HepG2 (cell line): Measurements from ENCODE around the gene RBM46. TPM values are rescaled to one million over a fixed set of nuclear protein-coding genes. Genes with fewer than 3 reads are reported as not detected.

Source experiments
- ATAC-seq: fragments of 200-7000 bp; cut with Tn5 transposase; 3 replicates; pipeline ENCODE4 v1.9.1; 2020; ENCODE audit warnings: mild to moderate bottlenecking, moderate library complexity
- BruUV-seq: library from RNA; stranded (reverse); fragments of 400-500 nt; replicated peaks from 2 replicates; lab custom pipeline; 2021; lab: Mats Ljungman, UMichigan
- CTCF ChIA-PET: fragments of 300-600 bp; formaldehyde crosslinking; extraction: SDS; loops from one replicate; lab custom pipeline; 2021; ENCODE audit warnings: low total read pairs, inconsistent platforms, low intra/inter-chr PET ratio; lab: Yijun Ruan, JAX
- POLR2A ChIA-PET: fragments of 350-600 bp; sonication (Branson Sonifier 250); formaldehyde crosslinking; loops from one replicate; lab custom pipeline; 2020; ENCODE audit warnings: antibody characterized with exemption, inconsistent platforms; lab: Yijun Ruan, JAX
- DNase-seq: peaks from one replicate; pipeline ENCODE4 v3.0.0-alpha.2; 2015; ENCODE audit warnings: low spot score
- FAIRE-seq: peaks from 3 replicates; lab custom pipeline; 2011; peaks lifted over from hg19 to GRCh38; lab: Jason Lieb, UNC
- H2AFZ ChIP-seq: one replicate; pipeline ENCODE4 v1.6.1; 2011; ENCODE audit warnings: low read length, inconsistent platforms
- H3K27ac ChIP-seq: fragments of 300-600 bp; 3 replicates; pipeline ENCODE4 v1.8.0; 2011; ENCODE audit warnings: mixed run types, mild to moderate bottlenecking, mixed read lengths, low read length, inconsistent platforms; ENCODE audit not compliant: insufficient read depth; ENCODE audit errors: extremely low read length
- H3K27me3 ChIP-seq, 2 experiments: fragments of 200-600 bp in 1 of 2; 2 replicates in 1 of 2; 3 replicates in 1 of 2; pipeline versions ENCODE4 v1.6.0 to v1.8.0; 2011; ENCODE audit warnings: low read length in 2 of 2, mild to moderate bottlenecking in 2 of 2, moderate library complexity in 2 of 2, inconsistent platforms in 1 of 2; ENCODE audit not compliant: insufficient read depth in 2 of 2, control insufficient read depth in 1 of 2
- H3K36me3 ChIP-seq, 2 experiments: fragments of 200-600 bp in 1 of 2; replicated peaks in 1 of 2; 2 replicates in 1 of 2; 3 replicates in 1 of 2; pipeline versions ENCODE4 v1.5.1 to v1.8.0; 2011; ENCODE audit warnings: low read length in 2 of 2, inconsistent platforms in 1 of 2; ENCODE audit not compliant: insufficient read depth in 2 of 2, control insufficient read depth in 1 of 2
- H3K4me1 ChIP-seq: 2 replicates; pipeline ENCODE4 v1.5.1; 2012; ENCODE audit warnings: low read length, inconsistent platforms; ENCODE audit not compliant: insufficient read depth
- H3K4me2 ChIP-seq: 2 replicates; pipeline ENCODE4 v1.6.0; 2011; ENCODE audit warnings: low read depth, low read length, inconsistent platforms
- H3K4me3 ChIP-seq, 3 experiments: fragments of 200-600 bp in 1 of 3; sonication (generic), shearing (Covaris generic) in 1 of 3; replicated peaks in 1 of 3; 2 replicates each; pipeline ENCODE4 v1.5.1; 2011 to 2016; ENCODE audit warnings: low read length in 3 of 3, inconsistent platforms in 2 of 3, low read depth in 2 of 3, mild to moderate bottlenecking in 2 of 3, control low read depth in 1 of 3, mixed read lengths in 1 of 3; ENCODE audit not compliant: insufficient read depth in 1 of 3
- H3K79me2 ChIP-seq: one replicate; pipeline ENCODE4 v1.6.1; 2011; ENCODE audit warnings: low read length, inconsistent platforms; ENCODE audit not compliant: insufficient read depth
- H3K9ac ChIP-seq: 2 replicates; pipeline ENCODE4 v1.6.0; 2011; ENCODE audit warnings: mild to moderate bottlenecking, low read depth, low read length, inconsistent platforms; ENCODE audit not compliant: insufficient read depth
- H3K9me3 ChIP-seq: 2 replicates; pipeline ENCODE4 v1.5.1; 2012; ENCODE audit warnings: mild to moderate bottlenecking, low read length
- H4K20me1 ChIP-seq: 2 replicates; pipeline ENCODE4 v1.6.0; 2011; ENCODE audit warnings: inconsistent platforms, mild to moderate bottlenecking, low read length, moderate library complexity; ENCODE audit not compliant: insufficient read depth
- ESRRA ChIP-seq: sonication (generic); formaldehyde crosslinking; IDR thresholded peaks from 2 replicates; pipeline ENCODE4 v1.5.1; 2020; ENCODE audit warnings: mild to moderate bottlenecking, low read depth, missing genetic modification reagents
- ETV6 ChIP-seq: sonication (generic); formaldehyde crosslinking; conservative IDR thresholded peaks from 2 replicates; pipeline ENCODE4 v1.4.0; 2020; ENCODE audit warnings: missing genetic modification reagents
- KLF15 ChIP-seq: sonication (generic); formaldehyde crosslinking; IDR thresholded peaks from 2 replicates; pipeline ENCODE4 v1.8.1; 2023; ENCODE audit warnings: borderline replicate concordance, mild to moderate bottlenecking, inconsistent platforms, missing genetic modification reagents, mixed read lengths
- MAFF ChIP-seq: IDR thresholded peaks from 2 replicates; pipeline ENCODE4 v1.6.1; 2011; ENCODE audit warnings: low read depth, low read length, improper control_type of control experiment
- MAFK ChIP-seq, 2 experiments: IDR thresholded peaks in 1 of 2; conservative IDR thresholded peaks in 1 of 2; 2 replicates each; pipeline ENCODE4 v1.6.1; 2011; ENCODE audit warnings: improper control_type of control experiment in 2 of 2, low read length in 2 of 2
- NFIC ChIP-seq: IDR thresholded peaks from 2 replicates; pipeline ENCODE4 v1.6.1; 2012; ENCODE audit warnings: mild to moderate bottlenecking, low read length, inconsistent platforms
- TARDBP ChIP-seq: sonication (generic); formaldehyde crosslinking; IDR thresholded peaks from 2 replicates; pipeline ENCODE4 v1.8.0; 2022; ENCODE audit warnings: mild to moderate bottlenecking, missing genetic modification reagents
- ZBTB1 ChIP-seq: sonication (generic); formaldehyde crosslinking; IDR thresholded peaks from 2 replicates; pipeline ENCODE4 v1.4.0; 2020; ENCODE audit warnings: missing genetic modification reagents, borderline replicate concordance
- ZNF350 ChIP-seq: sonication (generic); formaldehyde crosslinking; IDR thresholded peaks from 2 replicates; pipeline ENCODE4 v1.4.0; 2020; ENCODE audit warnings: mild to moderate bottlenecking, low read depth, missing genetic modification reagents, borderline replicate concordance
- WGBS: methylation state at CpG from one replicate; pipeline ENCODE4 v1.1.6; 2017; ENCODE audit warnings: low lambda C conversion rate; 5-methylcytosine and 5-hydroxymethylcytosine counted together
- in situ Hi-C: cut with HindIII; loops from 2 replicates; pipeline ENCODE4 v1.10.0; 2017; ENCODE audit warnings: low pct_unique_long_range_greater_than_20kb; ENCODE audit not compliant: extremely low pct_ligation_motif_present
- intact Hi-C: fragments of 100-400 bp; cut with micrococcal nuclease; formaldehyde crosslinking; loops from one replicate; pipeline ENCODE4 v1.10.0; 2022; ENCODE audit not compliant: unreplicated experiment
- polyA plus RNA-seq, 8 experiments: library from polyadenylated mRNA; depleted of rRNA in 3 of 8; stranded (reverse) in 7 of 8; unstranded in 1 of 8; fragments of >200 nt; fragmentation: Illumina TruSeq in 4 of 8; extraction: Trizol in 4 of 8; gene quantifications; 2 replicates each; pipeline versions ENCODE4 v1.2.1 to v1.2.3, GENCODE V29; 2011 to 2016; ENCODE audit warnings: low read depth in 4 of 8, missing spikeins in 1 of 8, mixed read lengths in 1 of 8; ENCODE audit not compliant: insufficient read depth in 1 of 8
- total RNA-seq, 5 experiments: library from RNA; depleted of rRNA; stranded (reverse); fragments of >200 nt; fragmentation: Illumina TruSeq; extraction: Trizol; gene quantifications; 2 replicates each; pipeline ENCODE4 v1.2.3, GENCODE V29; 2016; ENCODE audit warnings: low read depth in 1 of 5
- TF ChIP-seq, protein P1 (sequence below): sonication (generic); formaldehyde crosslinking; IDR thresholded peaks from 2 replicates; pipeline ENCODE4 v1.4.0; 2020; ENCODE audit warnings: missing genetic modification reagents, borderline replicate concordance
- TF ChIP-seq, protein P2 (sequence below): sonication (generic); formaldehyde crosslinking; IDR thresholded peaks from 2 replicates; pipeline ENCODE4 v1.4.0; 2020; ENCODE audit warnings: missing genetic modification reagents, borderline replicate concordance

The RBM46 gene
- total and polyA plus RNA-seq, 2 of the 13 experiments (the other 11 are each of a cell fraction or from before 2014, with no cell fraction given) = not detected

DNA sequence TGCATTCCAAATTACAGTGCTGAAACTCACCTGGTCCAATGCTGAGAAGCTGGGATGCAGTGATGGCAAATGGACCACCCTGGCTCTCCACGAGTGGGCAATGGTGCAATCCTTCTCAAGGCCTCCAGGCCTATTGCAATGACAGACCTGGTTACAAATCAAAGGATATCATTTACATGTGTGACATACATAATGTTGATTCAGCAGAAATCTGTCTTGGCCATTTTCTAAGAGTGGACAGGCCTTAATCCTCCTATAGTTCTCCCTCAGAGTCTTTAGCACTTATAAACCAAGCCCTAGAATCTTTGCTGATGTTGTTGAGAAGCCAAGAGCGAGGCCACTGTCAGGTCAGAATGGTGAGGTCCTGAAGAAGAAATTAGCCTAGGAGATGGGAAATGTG, 20.2 kb upstream of the RBM46 start:
- intact Hi-C loops = no loop called here
- H3K9ac ChIP-seq = no peak overlapping the region
- in situ Hi-C loops = no loop called here
- POLR2A ChIA-PET = no interaction called here
- 0% methylated on average over 1 of the region's 2 CpGs for WGBS
- no peak overlapping the region for H2AFZ ChIP-seq
- H3K9me3 ChIP-seq = no peaks in the 10 kb centered on the region
- TF ChIP-seq KLF15 (CRISPR knock-in tag) (no peak), ZNF350 (no peak), ESRRA (no peak), ZBTB1 (CRISPR knock-in tag) (no peak), ETV6 (CRISPR knock-in tag) (no peak), TARDBP (CRISPR knock-in tag) (no peak), MAFK (conservative IDR thresholded peaks at IDR 0.05 in 1 of 2, IDR thresholded peaks at IDR 0.05 in 1 of 2; ENCODE audit: low read length in 2 of 2) (peak; percentile 82 to 88), NFIC (no peak), MAFF (peak; percentile 81)
- TF ChIP-seq, protein P1, sequence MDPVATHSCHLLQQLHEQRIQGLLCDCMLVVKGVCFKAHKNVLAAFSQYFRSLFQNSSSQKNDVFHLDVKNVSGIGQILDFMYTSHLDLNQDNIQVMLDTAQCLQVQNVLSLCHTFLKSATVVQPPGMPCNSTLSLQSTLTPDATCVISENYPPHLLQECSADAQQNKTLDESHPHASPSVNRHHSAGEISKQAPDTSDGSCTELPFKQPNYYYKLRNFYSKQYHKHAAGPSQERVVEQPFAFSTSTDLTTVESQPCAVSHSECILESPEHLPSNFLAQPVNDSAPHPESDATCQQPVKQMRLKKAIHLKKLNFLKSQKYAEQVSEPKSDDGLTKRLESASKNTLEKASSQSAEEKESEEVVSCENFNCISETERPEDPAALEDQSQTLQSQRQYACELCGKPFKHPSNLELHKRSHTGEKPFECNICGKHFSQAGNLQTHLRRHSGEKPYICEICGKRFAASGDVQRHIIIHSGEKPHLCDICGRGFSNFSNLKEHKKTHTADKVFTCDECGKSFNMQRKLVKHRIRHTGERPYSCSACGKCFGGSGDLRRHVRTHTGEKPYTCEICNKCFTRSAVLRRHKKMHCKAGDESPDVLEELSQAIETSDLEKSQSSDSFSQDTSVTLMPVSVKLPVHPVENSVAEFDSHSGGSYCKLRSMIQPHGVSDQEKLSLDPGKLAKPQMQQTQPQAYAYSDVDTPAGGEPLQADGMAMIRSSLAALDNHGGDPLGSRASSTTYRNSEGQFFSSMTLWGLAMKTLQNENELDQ (CRISPR knock-in tag) = no peak
- TF ChIP-seq, protein P2, sequence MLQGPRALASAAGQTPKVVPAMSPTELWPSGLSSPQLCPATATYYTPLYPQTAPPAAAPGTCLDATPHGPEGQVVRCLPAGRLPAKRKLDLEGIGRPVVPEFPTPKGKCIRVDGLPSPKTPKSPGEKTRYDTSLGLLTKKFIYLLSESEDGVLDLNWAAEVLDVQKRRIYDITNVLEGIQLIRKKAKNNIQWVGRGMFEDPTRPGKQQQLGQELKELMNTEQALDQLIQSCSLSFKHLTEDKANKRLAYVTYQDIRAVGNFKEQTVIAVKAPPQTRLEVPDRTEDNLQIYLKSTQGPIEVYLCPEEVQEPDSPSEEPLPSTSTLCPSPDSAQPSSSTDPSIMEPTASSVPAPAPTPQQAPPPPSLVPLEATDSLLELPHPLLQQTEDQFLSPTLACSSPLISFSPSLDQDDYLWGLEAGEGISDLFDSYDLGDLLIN (CRISPR knock-in tag) = no peak
- TF ChIP-seq, all 625 proteins: peak for 2
- Histone ChIP-seq H3K4me1 (no peaks in the 10 kb centered on the region), H3K79me2 (no peaks in the 10 kb centered on the region), H3K36me3 (no peaks in the 10 kb centered on the region), H3K4me3 (no peak overlapping the region), H3K27me3 (no peaks in the 10 kb centered on the region), H4K20me1 (no peaks in the 10 kb centered on the region), H3K4me2 (no peak overlapping the region), H3K27ac (no peak overlapping the region)
- DNase-seq (no peak), FAIRE-seq (no peak), ATAC-seq (no peak)
- BruUV-seq = no TSS peak
- CTCF ChIA-PET = no interaction called here
